Vagina (tissue), 2 donors: ENCODE data around the gene CDH13. TPM values are rescaled to one million over a fixed set of nuclear protein-coding genes. Genes with fewer than 3 reads are reported as not detected.

ENCODE experiments used
- DNase-seq, 2 donors: peaks; one replicate each; pipeline ENCODE4 v3.0.0-alpha.2; 2017; ENCODE audit errors: extremely low spot score in 2 of 2
- H3K27ac ChIP-seq: fragments of 200-600 bp; sonication (generic); one replicate; pipeline ENCODE4 v1.5.1; 2019
- H3K27me3 ChIP-seq: fragments of 200-600 bp; sonication (generic); one replicate; pipeline ENCODE4 v1.5.1; 2019
- H3K36me3 ChIP-seq, 2 donors: fragments of 200-600 bp; sonication (generic); one replicate each; pipeline ENCODE4 v1.5.1; 2017 to 2019
- H3K4me1 ChIP-seq: fragments of 200-600 bp; sonication (generic); one replicate; pipeline ENCODE4 v1.5.1; 2019
- H3K4me3 ChIP-seq, 2 donors: fragments of 200-600 bp; sonication (generic); 1 replicate in 1 of 2; 2 replicates in 1 of 2; pipeline ENCODE4 v1.5.1; 2016 to 2019
- H3K9me3 ChIP-seq: fragments of 200-600 bp; sonication (generic); one replicate; pipeline ENCODE4 v1.5.1; 2019
- CTCF ChIP-seq, 3 experiments: fragments of 450-650 bp in 2 of 3; fragments of 200-600 bp in 1 of 3; sonication (generic) in 1 of 3; IDR thresholded peaks; one replicate each; pipeline ENCODE4 v1.5.1; 2017 to 2019; ENCODE audit warnings: antibody characterized with exemption in 3 of 3, mild to moderate bottlenecking in 2 of 3, moderate library complexity in 2 of 3
- POLR2A ChIP-seq, 2 donors: fragments of 450-650 bp; IDR thresholded peaks; one replicate each; pipeline ENCODE4 v1.6.1; 2017; ENCODE audit warnings: antibody characterized with exemption in 2 of 2, mild to moderate bottlenecking in 2 of 2, moderate library complexity in 2 of 2
- POLR2AphosphoS5 ChIP-seq, 2 donors: sonication (generic); formaldehyde crosslinking; IDR thresholded peaks; one replicate each; pipeline ENCODE4 v1.9.0; 2017; ENCODE audit warnings: antibody characterized with exemption in 2 of 2, mild to moderate bottlenecking in 2 of 2, low read depth in 1 of 2; ENCODE audit not compliant: insufficient read depth in 1 of 2
- intact Hi-C: fragments of 100-400 bp; cut with DNase I; formaldehyde crosslinking; loops from one replicate; pipeline ENCODE4 v1.15.1; 2023
- total RNA-seq: library from RNA; depleted of rRNA; stranded (reverse); fragments of >200 nt; gene quantifications from one replicate; pipeline ENCODE4 v1.2.3, GENCODE V29; 2016

Gene CDH13
- total RNA-seq, 1 donor from 2014 or later = 123 TPM

DNA sequence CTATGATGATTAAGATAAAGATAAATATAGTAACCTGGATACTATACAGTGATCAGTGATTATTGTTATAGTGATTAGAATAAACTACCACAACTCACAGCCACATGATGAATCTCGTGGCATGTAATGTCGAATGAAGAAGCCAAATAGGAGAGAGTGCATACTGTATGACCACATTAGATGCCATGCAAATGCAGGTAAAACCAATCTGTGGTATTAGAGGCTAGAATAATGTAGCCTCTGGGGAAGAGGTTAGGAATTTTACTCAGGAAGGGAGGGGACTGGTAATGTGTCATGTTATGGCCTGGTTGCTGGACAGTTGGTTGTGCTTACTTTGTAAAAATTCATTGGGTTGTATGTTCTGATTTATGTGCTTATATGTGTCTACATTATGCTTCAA is 402.7 kb downstream of the CDH13 start:
- H3K4me1 ChIP-seq = no peaks in the 10 kb centered on the region
- DNase-seq = no peak
- no peaks in the 10 kb centered on the region for H3K27me3 ChIP-seq
- TF ChIP-seq POLR2AphosphoS5 (IDR thresholded peaks at IDR 0.05; ENCODE audit: insufficient read depth in 1 of 2, low read depth in 1 of 2) = no peak
- no peak for TF ChIP-seq POLR2A (IDR thresholded peaks at IDR 0.05)
- TF ChIP-seq CTCF (IDR thresholded peaks at IDR 0.05) = no peak
- no peaks in the 10 kb centered on the region for H3K36me3 ChIP-seq
- H3K4me3 ChIP-seq = no peak overlapping the region
- no peak overlapping the region for H3K27ac ChIP-seq
- H3K9me3 ChIP-seq = no peaks in the 10 kb centered on the region
- intact Hi-C loops = no loop called here

- intact Hi-C loops = no loop called here
- Histone ChIP-seq H3K4me3 (no peak overlapping the region), H3K9me3 (no peaks in the 10 kb centered on the region), H3K27ac (no peak overlapping the region), H3K4me1 (no peaks in the 10 kb centered on the region), H3K36me3 (no peaks in the 10 kb centered on the region), H3K27me3 (no peaks in the 10 kb centered on the region)
- DNase-seq = no peak
- TF ChIP-seq CTCF (IDR thresholded peaks at IDR 0.05) (no peak), POLR2A (IDR thresholded peaks at IDR 0.05) (no peak), POLR2AphosphoS5 (IDR thresholded peaks at IDR 0.05; ENCODE audit: insufficient read depth in 1 of 2, low read depth in 1 of 2) (no peak)
These were observed 404.8 kb downstream of the CDH13 start for GRCh38 chr16:83031524-83031923.

DNA sequence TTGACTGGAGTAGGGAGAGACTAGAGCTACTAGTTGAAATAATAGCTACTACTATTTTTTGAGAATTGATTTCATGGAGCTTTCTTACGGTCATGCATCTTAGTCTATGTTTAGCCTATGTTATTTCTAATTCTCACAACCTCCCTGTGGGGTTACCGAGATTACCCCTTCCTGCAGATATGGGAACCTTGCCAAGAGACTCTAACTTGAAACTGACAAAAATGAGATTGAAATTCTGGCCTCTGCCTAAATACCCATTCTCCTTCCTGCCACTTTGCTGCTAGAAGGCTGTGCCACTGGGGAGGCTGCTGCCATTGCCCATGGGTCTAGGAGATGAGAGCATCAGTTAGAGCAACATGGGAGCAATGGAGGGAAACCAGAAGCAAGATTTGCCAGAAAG is 410.3 kb downstream of the CDH13 start:
- TF ChIP-seq POLR2AphosphoS5 (IDR thresholded peaks at IDR 0.05; ENCODE audit: insufficient read depth in 1 of 2, low read depth in 1 of 2) = no peak
- no peak for TF ChIP-seq POLR2A (IDR thresholded peaks at IDR 0.05)
- TF ChIP-seq CTCF (IDR thresholded peaks at IDR 0.05) = no peak
- H3K4me1 ChIP-seq = no peaks in the 10 kb centered on the region
- intact Hi-C loops = no loop called here
- no peaks in the 10 kb centered on the region for H3K27me3 ChIP-seq
- H3K9me3 ChIP-seq = no peaks in the 10 kb centered on the region
- DNase-seq = no peak
- H3K4me3 ChIP-seq = no peak overlapping the region
- no peaks in the 10 kb centered on the region for H3K36me3 ChIP-seq
- no peak overlapping the region for H3K27ac ChIP-seq

GRCh38 chr16:83037884-83038283 is 411.1 kb downstream of the CDH13 start:
- H3K27me3 ChIP-seq = no peaks in the 10 kb centered on the region
- no peak for TF ChIP-seq CTCF (IDR thresholded peaks at IDR 0.05)
- no peak overlapping the region for H3K27ac ChIP-seq
- no peaks in the 10 kb centered on the region for H3K9me3 ChIP-seq
- H3K4me1 ChIP-seq = no peaks in the 10 kb centered on the region
- H3K36me3 ChIP-seq = no peaks in the 10 kb centered on the region
- no peak overlapping the region for H3K4me3 ChIP-seq
- intact Hi-C loops = no loop called here
- no peak for DNase-seq

- H3K4me3 ChIP-seq = no peak overlapping the region
- no peaks in the 10 kb centered on the region for H3K9me3 ChIP-seq
- no peak for DNase-seq
- no peaks in the 10 kb centered on the region for H3K27me3 ChIP-seq
- no peaks in the 10 kb centered on the region for H3K36me3 ChIP-seq
- TF ChIP-seq POLR2A (IDR thresholded peaks at IDR 0.05) (no peak), POLR2AphosphoS5 (IDR thresholded peaks at IDR 0.05; ENCODE audit: insufficient read depth in 1 of 2, low read depth in 1 of 2) (no peak), CTCF (IDR thresholded peaks at IDR 0.05) (no peak)
- no peak overlapping the region for H3K27ac ChIP-seq
- peaks cover 8% of the 10 kb centered on the region for H3K4me1 ChIP-seq
- intact Hi-C loops = no loop called here
These were observed 413.4 kb downstream of the CDH13 start for GRCh38 chr16:83040174-83040573.
